ENCODE results near the gene EIF4B. TPM values are rescaled to one million over a fixed set of nuclear protein-coding genes. Genes with fewer than 3 reads are reported as not detected.

Gene EIF4B
- 100 to 1,000 TPM; 391 to 552 (median 433) TPM for total RNA-seq
- 65.5 TPM for polyA plus RNA-seq
- long read RNA-seq, donor 1, full-length matches to known transcripts = 380 of 506 reads
- long read RNA-seq, donor 1, partial matches to known transcripts = 107 of 506 reads
- long read RNA-seq, donor 1, other reads (novel, unspliced or antisense) = 19 of 506 reads
- long read RNA-seq, donor 2, full-length matches to known transcripts = 237 of 293 reads
- long read RNA-seq, donor 2, partial matches to known transcripts = 35 of 293 reads
- long read RNA-seq, donor 2, other reads (novel, unspliced or antisense) = 21 of 293 reads
- long read RNA-seq, donor 3, full-length matches to known transcripts = 1,534 of 1,851 reads
- long read RNA-seq, donor 3, partial matches to known transcripts = 205 of 1,851 reads
- long read RNA-seq, donor 3, other reads (novel, unspliced or antisense) = 112 of 1,851 reads
- long read RNA-seq, donor 4, full-length matches to known transcripts = 331 of 396 reads
- long read RNA-seq, donor 4, partial matches to known transcripts = 39 of 396 reads
- long read RNA-seq, donor 4, other reads (novel, unspliced or antisense) = 26 of 396 reads

GRCh38 chr12:53005986-53006809 lies at the start of gene EIF4B:
TSS of gene EIF4B (plus strand) at chr12:53006456. CDS start at chr12:53006484, 28 bp downstream.
- DNase-seq = peak; percentile 100
- Histone ChIP-seq H3K27me3 (ENCODE audit: control insufficient read depth, insufficient read depth) (no peaks in the 10 kb centered on the region), H3K9me3 (ENCODE audit: control insufficient read depth, low read length) (no peaks in the 10 kb centered on the region), H3K4me1 (ENCODE audit: control insufficient read depth, insufficient read depth, low read length) (no peaks in the 10 kb centered on the region), H3K4me3 (ENCODE audit: low read length) (peak within 1 kb of the TSS; percentile 60), H3K27ac (ENCODE audit: low read length) (peak within 1 kb of the TSS; percentile 72)
- under 1% methylated on average over 64 of the region's 64 CpGs for WGBS
- peak; percentile 96 to 97 for ATAC-seq
- intact Hi-C loops (cut with DNase I) = no loop called here

GRCh38 chr12:52956987-52957386 lies 49.3 kb upstream of the EIF4B start:
- 54% methylated on average over 5 of the region's 5 CpGs for WGBS
- Histone ChIP-seq H3K27me3 (ENCODE audit: control insufficient read depth, insufficient read depth) (no peaks in the 10 kb centered on the region), H3K9me3 (ENCODE audit: control insufficient read depth, low read length) (no peaks in the 10 kb centered on the region), H3K4me1 (ENCODE audit: control insufficient read depth, insufficient read depth, low read length) (no peaks in the 10 kb centered on the region), H3K27ac (ENCODE audit: low read length) (no peak overlapping the region), H3K4me3 (ENCODE audit: low read length) (no peak overlapping the region)
- DNase-seq = no peak
- ATAC-seq = no peak
- intact Hi-C loops (cut with DNase I) = no loop called here

- Histone ChIP-seq H3K4me3 (ENCODE audit: low read length) (peak overlapping the region; percentile 8), H3K4me1 (ENCODE audit: control insufficient read depth, insufficient read depth, low read length) (no peaks in the 10 kb centered on the region), H3K27ac (ENCODE audit: low read length) (no peak overlapping the region), H3K9me3 (ENCODE audit: control insufficient read depth, low read length) (no peaks in the 10 kb centered on the region), H3K27me3 (ENCODE audit: control insufficient read depth, insufficient read depth) (no peaks in the 10 kb centered on the region)
- peak; percentile 36 to 58 for ATAC-seq
- 34% methylated on average over 19 of the region's 19 CpGs for WGBS
- intact Hi-C loops (cut with DNase I) = no loop called here
- DNase-seq = no peak
Measured at GRCh38 chr12:52964556-52965336, 41.5 kb upstream of the EIF4B start.

GRCh38 chr12:52965337-52965731 lies 40.9 kb upstream of the EIF4B start:
- H3K27ac ChIP-seq (ENCODE audit: low read length) = no peak overlapping the region
- intact Hi-C loops (cut with DNase I) = no loop called here
- peak overlapping the region; percentile 8 for H3K4me3 ChIP-seq (ENCODE audit: low read length)
- ATAC-seq (peak; percentile 28 to 92), DNase-seq (peak in 1 of 3 donors; percentile 55)
- H3K9me3 ChIP-seq (ENCODE audit: control insufficient read depth, low read length) = no peaks in the 10 kb centered on the region
- no peaks in the 10 kb centered on the region for H3K27me3 ChIP-seq (ENCODE audit: control insufficient read depth, insufficient read depth)
- H3K4me1 ChIP-seq (ENCODE audit: control insufficient read depth, insufficient read depth, low read length) = no peaks in the 10 kb centered on the region
- WGBS = 2% methylated on average over 28 of the region's 28 CpGs

GRCh38 chr12:52969166-52969795 lies 37.0 kb upstream of the EIF4B start:
- WGBS = 85% methylated on average over 12 of the region's 12 CpGs
- H3K4me3 ChIP-seq (ENCODE audit: low read length) = no peak overlapping the region
- no peak overlapping the region for H3K27ac ChIP-seq (ENCODE audit: low read length)
- H3K27me3 ChIP-seq (ENCODE audit: control insufficient read depth, insufficient read depth) = no peaks in the 10 kb centered on the region
- intact Hi-C loops (cut with DNase I) = no loop called here
- DNase-seq = no peak
- H3K4me1 ChIP-seq (ENCODE audit: control insufficient read depth, insufficient read depth, low read length) = no peaks in the 10 kb centered on the region
- ATAC-seq = no peak
- no peaks in the 10 kb centered on the region for H3K9me3 ChIP-seq (ENCODE audit: control insufficient read depth, low read length)

GRCh38 chr12:52969828-52970569 lies 36.3 kb upstream of the EIF4B start:
- H3K27ac ChIP-seq (ENCODE audit: low read length) = no peak overlapping the region
- intact Hi-C loops (cut with DNase I) = loop anchor here in 2 of 4 donors (5.0 to 10.0 kb wide), 2 partner anchors 78 to 815 kb away; no protein-coding TSS in a partner anchor
- no peaks in the 10 kb centered on the region for H3K27me3 ChIP-seq (ENCODE audit: control insufficient read depth, insufficient read depth)
- DNase-seq (peak; percentile 48 to 67 (median 65)), ATAC-seq (peak; percentile 33 to 65)
- H3K4me3 ChIP-seq (ENCODE audit: low read length) = no peak overlapping the region
- no peaks in the 10 kb centered on the region for H3K9me3 ChIP-seq (ENCODE audit: control insufficient read depth, low read length)
- peaks cover 4% of the 10 kb centered on the region for H3K4me1 ChIP-seq (ENCODE audit: control insufficient read depth, insufficient read depth, low read length)
- 67% methylated on average over 7 of the region's 7 CpGs for WGBS

GRCh38 chr12:52971679-52972329 lies 34.5 kb upstream of the EIF4B start:
- DNase-seq (no peak), ATAC-seq (no peak)
- Histone ChIP-seq H3K4me1 (ENCODE audit: control insufficient read depth, insufficient read depth, low read length) (peaks cover 6% of the 10 kb centered on the region), H3K9me3 (ENCODE audit: control insufficient read depth, low read length) (no peaks in the 10 kb centered on the region), H3K27me3 (ENCODE audit: control insufficient read depth, insufficient read depth) (no peaks in the 10 kb centered on the region), H3K27ac (ENCODE audit: low read length) (no peak overlapping the region), H3K4me3 (ENCODE audit: low read length) (no peak overlapping the region)
- intact Hi-C loops (cut with DNase I) = loop anchor here in 2 of 4 donors (5.0 to 10.0 kb wide), 2 partner anchors 80 to 817 kb away; no protein-coding TSS in a partner anchor
- 85% methylated on average over 8 of the region's 8 CpGs for WGBS

GRCh38 chr12:52975204-52975603 lies 31.1 kb upstream of the EIF4B start:
- ATAC-seq (peak; percentile 56 to 72), DNase-seq (no peak)
- Histone ChIP-seq H3K9me3 (ENCODE audit: control insufficient read depth, low read length) (no peaks in the 10 kb centered on the region), H3K4me3 (ENCODE audit: low read length) (no peak overlapping the region), H3K27ac (ENCODE audit: low read length) (no peak overlapping the region), H3K27me3 (ENCODE audit: control insufficient read depth, insufficient read depth) (no peaks in the 10 kb centered on the region), H3K4me1 (ENCODE audit: control insufficient read depth, insufficient read depth, low read length) (peaks cover 6% of the 10 kb centered on the region)
- intact Hi-C loops (cut with DNase I) = loop anchor here in 3 of 4 donors (5.0 to 10.0 kb wide), 3 partner anchors 73 to 820 kb away; no protein-coding TSS in a partner anchor
- WGBS = 35% methylated on average over 3 of the region's 3 CpGs

GRCh38 chr12:52975820-52976573 lies 30.3 kb upstream of the EIF4B start:
- 58% methylated on average over 11 of the region's 11 CpGs for WGBS
- H3K4me1 ChIP-seq (ENCODE audit: control insufficient read depth, insufficient read depth, low read length) = peaks cover 6% of the 10 kb centered on the region
- H3K9me3 ChIP-seq (ENCODE audit: control insufficient read depth, low read length) = no peaks in the 10 kb centered on the region
- no peak overlapping the region for H3K4me3 ChIP-seq (ENCODE audit: low read length)
- no peak overlapping the region for H3K27ac ChIP-seq (ENCODE audit: low read length)
- no peaks in the 10 kb centered on the region for H3K27me3 ChIP-seq (ENCODE audit: control insufficient read depth, insufficient read depth)
- ATAC-seq (peak; percentile 61 to 70), DNase-seq (peak; percentile 49 to 81 (median 80))
- intact Hi-C loops (cut with DNase I) = loop anchor here in 3 of 4 donors (5.0 to 10.0 kb wide), 3 partner anchors 74 to 821 kb away; no protein-coding TSS in a partner anchor
